NCI-H82 treated with DMSO at 0.1 percent for 48 hours (cell line): ENCODE measurements around the gene SVIP.

Source experiments
- DNase-seq: peaks from one replicate; lab custom pipeline; 2025; ENCODE audit not compliant: unreplicated experiment; lab: John Stamatoyannopoulos, UW

SVIP gene, protein sequence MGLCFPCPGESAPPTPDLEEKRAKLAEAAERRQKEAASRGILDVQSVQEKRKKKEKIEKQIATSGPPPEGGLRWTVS

DNA sequence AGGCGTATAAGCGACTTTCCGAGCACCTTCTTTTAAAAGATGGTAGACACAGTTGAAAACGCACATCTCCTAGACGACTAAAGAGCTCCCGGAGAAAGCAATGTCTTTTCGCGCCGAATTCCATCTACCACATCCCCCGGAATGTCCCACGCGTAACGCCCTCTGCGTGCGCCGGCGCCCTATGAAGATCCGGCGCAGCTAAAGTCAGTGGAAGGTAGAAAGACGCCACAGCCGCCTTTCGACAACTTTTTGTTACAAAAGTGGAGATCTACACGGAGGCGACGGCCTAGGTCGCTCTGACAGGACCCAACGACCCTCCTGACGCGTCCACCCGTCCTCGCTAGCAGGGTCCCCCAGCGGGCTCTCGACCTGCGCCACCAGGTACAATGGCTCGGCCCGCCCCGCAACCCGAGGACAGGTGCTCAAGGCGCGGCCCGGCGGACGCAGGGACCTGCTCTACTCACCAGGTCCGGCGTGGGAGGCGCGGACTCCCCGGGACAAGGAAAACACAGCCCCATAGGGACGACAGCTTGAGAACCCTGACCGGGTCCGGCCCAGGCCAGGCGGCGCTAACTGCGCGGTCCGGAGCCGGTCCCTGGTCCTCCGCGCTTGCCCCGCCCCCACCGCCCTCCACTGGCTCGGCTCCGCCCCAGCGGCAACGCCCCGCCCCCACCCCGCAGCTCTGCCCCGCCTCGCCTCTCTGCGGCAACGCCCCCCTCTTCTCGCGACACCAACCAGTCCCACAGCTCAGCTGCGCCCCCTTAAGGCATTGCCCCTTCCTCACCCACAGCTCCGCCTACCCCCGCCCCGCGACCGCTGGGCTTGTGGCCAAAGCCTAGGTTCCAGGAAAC lies at the start of gene SVIP:
SVIP (minus strand) TSS at position 571 of the 851 bp plus-strand sequence; CDS start at position 518, 53 bp downstream.
- DNase-seq = peak; percentile 70

DNA sequence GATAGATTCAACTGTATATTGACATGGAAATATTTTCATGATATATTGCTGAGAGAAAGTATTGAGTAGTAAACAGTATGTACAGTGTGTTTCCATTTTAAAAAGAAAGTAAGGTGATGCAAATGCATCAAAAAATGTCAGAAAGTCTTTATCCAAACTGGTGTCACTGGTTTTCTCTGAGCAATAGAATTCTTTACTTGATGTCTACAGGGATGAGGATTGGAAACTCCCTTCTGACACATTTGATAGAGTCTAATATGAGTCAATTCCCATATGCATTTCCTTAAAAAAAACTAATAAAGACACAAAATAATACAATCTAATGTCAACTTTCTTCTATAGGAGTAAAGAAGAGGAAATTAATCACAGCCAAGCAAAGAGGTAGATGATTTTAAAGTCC lies 49.0 kb upstream of the SVIP start:
- no peak for DNase-seq

DNA sequence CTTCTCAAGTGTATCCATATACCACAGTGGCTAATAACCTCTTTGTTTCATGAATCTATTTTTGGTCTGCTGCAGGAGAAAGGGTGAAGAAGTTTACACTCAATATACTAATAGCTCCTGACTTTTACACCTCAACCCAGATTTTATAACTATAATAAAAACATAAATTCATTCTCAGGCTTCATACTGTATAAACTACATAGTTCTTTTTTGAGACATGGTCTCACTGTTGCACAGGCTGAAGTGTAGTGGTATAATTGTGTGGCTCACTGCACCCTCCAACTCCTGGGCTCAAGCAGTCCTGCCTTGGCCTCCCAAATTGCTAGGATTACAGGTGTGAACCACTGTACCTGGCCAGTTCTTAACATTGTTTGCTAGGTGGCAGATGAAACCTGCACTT lies 48.4 kb upstream of the SVIP start:
- DNase-seq = no peak

DNA sequence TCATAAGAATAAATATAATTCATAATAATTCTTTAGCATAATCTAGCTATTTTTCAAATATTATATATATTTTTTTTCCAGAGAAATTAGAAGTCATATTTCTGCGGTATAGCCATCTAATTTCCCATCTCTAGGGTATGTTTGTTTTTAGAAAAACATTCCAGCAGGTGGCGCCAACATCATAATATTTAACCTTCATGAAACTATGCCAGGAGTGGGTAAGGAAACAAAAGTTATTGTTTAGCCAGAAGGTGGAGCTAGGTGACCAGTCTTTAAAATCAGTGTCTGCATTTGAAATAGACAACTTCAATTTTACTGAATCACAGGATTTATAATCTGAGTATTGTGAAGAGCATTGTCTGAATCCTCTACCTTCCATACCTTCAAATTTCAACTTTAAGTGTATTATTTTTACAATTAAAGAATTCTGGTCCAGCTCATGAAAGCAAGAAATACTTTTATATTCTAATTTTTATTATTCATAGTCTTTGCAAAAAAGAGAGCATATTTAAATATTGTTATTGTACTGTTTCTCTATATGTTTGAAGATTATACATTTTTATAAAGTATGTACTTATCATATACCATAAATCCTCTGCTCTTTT lies 46.4 kb upstream of the SVIP start:
- peak; percentile 59 for DNase-seq

DNA sequence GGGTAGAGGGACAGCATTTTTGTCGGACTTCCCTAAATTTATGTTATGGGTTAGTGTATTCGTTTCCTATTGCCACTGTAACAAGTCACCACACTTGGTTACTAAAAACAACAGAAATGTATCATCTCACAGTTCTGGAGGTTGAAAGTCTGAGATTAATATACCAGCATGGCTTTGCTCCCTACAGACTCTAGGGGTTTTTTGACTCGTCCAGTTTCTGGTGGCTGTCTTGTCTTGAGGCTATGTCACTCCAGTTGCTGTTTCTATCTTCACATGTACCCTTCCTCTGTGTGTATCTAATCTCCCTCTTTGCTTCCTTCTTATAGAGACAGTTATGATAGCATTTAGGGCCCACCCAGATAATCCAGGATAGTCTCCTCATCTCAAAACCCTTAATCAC lies 39.7 kb upstream of the SVIP start:
- DNase-seq = no peak

DNA sequence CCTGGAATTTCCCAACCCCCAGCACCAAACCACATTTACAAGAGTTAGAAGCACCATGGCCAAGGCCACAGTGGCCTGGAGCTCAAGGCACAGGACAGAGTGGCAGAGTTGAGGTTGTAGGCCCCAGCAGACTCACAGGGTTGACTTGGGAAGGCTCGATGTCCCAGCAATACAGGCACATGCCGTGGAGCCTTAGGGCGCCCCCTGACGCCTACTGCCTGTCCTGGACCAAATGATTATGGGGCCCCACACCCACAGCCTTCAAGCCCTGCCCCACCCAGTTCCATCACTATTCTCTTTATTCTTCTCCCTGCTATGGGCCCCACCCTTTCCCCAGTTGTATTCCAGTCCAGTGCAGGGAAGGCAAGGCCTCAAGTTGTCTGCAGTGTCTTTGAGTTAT lies 30.6 kb upstream of the SVIP start, which contains the start of gene CCDC179:
CCDC179 (minus strand) TSS at position 234 of the 400 bp plus-strand sequence; CDS start at position 181, 53 bp downstream.
- no peak for DNase-seq

DNA sequence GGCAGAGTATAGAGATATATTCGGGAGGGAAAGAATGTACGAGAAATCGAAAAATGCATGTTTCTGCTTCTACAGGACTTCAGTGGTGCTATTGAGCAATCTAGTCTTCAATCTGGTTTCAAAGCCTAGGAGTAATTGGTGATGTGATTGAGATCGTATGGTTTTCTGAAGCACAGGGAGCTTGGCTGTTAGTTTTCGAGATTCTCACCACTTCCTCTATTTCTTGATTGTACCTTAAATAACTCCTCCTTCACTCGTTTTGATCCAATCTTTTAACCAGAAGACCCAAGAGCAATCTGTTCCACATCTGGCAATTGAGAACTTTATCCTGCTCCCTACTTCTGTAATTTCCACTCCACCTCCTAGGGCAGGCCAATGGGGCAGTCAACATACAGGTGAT lies 30.2 kb upstream of the SVIP start:
- DNase-seq = no peak

DNA sequence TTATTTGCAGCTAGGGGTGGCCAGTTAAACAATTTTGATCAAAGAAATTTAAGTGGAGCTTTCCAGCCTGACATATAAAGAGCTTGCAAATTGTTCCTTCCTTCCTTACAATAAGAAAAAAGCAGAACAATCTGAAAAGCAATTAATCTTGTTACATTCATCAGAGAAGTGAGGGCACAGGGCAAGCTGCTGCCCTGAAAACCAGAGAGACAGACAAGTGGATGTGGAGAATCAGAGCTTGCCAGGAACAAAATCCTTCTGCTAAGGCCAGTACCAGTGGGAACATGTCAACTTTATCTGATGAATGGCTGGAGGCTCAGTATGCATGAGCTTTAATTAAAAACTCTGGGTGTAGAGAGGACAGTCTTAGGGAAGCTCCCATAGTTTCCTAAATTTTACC lies 21.9 kb upstream of the SVIP start:
- no peak for DNase-seq

DNA sequence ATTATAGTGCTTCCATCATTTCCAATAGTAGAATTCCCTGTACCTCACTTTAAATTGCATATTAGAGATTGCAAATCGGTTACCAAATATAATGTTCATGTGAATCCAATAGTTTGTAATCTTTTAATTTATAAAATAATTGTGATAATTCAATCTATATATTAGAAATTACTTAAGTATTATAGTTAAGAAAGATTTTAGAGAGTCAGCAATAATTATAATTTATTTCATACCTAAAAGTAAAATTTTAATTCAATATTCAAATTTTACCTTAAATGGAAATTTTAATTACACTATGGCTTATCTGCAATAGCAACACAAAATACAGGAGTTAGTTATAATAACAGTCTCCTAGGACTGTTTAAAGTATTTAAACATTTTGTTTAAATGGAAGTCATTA lies 17.1 kb upstream of the SVIP start:
- no peak for DNase-seq

DNA sequence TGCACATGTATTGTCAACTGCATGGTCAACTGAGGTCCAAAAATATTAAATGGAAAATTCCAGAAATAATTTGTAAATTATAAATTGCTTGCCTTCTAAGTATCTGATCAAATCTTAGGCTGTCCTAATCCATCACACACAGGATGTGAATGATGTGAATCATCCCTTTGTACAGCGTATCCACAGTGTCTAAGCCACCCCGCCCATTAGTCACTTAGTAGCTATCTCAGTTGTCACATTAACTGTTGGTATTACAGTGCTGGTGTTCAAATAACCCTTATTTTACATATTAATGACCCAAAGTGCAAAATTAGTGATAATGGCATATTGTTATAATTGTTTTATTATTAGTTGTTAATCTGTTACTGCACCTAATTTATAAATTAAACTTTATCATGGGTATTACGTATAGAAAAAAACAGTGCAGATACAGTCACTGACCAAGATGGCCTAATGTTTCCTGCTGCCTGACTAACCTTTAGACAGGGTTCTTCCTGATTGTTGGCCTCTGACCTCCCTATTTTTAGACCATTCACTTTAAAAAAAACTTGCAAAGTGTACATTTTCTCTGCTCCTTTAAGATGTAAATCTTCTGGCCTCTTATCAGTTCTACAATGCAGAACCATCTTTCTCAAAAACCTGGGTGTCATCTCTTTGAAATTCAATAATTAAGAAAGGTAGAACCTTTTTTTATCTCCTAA lies 2.9 kb upstream of the SVIP start:
- no peak for DNase-seq

DNA sequence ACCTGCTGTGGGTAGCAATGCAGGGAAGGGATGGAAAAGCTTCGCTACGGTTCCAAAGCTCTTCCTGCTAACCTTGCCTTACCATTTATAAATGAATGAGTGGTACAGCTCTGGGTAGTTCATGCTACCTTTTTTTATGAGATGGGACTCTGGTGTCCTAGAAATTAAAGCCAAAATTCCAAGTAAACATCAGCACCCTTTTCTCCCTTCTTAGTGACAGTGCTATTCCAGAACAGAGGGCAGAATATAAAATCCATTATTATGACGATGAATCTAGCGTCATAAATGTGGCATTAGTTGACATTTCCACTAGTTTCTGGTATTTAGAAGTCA lies 447 bp upstream of the SVIP start:
- no peak for DNase-seq

DNA sequence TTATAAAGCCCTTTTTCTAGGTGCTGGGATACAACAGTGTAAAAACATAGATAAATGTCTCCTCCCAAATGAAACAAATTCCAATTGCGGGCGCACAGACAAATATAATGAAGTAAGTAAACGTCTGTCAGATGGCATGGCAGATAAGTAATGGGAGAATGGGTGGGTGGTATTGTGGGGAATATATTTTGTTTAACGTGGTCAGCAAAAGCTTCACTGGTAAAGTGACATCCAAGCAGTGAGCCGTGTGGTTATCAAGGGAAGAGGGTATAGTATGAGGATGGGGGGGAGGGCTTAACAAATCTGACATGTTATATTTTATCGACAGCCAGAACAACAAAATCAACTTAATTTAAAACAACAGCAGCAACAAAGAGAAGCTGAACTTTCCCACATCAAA lies 1.2 kb downstream of the SVIP start:
- no peak for DNase-seq

DNA sequence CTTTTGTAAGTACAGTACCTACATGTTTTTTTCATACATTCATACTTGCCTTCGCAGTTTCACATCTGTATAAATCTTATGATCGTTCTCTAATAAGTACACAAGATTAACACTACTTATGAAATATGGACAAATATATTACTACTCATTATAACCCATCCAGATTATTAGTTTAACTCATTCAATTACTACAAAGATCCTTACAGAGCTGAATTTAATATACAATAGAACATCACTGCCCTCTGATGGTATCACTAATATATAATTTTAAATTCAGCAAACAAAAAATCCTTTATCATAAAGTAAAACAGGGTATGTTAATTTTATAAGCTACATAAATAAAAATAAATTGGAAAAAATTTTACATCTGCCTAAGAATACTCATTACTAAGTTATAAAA lies 7.4 kb downstream of the SVIP start:
- no peak for DNase-seq

DNA sequence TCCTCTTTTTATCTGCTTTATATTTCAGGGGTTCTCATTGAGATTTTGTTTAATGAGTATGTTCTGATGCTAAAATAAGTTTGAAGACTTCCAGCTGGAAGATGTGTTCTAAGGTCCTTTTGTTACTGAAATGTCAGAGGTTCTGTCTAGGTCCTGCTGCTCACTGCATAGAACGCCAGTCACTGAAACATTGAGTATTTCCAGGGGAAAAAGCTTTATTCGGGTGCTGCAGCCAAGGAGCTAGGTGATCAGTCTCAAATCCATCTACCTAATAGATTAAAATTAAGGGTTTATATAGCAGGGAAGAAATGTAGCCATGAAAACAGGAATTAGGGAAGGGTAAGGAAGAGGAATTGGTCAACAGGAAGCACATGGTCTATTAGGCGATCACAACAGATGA lies 19.7 kb downstream of the SVIP start:
- no peak for DNase-seq

DNA sequence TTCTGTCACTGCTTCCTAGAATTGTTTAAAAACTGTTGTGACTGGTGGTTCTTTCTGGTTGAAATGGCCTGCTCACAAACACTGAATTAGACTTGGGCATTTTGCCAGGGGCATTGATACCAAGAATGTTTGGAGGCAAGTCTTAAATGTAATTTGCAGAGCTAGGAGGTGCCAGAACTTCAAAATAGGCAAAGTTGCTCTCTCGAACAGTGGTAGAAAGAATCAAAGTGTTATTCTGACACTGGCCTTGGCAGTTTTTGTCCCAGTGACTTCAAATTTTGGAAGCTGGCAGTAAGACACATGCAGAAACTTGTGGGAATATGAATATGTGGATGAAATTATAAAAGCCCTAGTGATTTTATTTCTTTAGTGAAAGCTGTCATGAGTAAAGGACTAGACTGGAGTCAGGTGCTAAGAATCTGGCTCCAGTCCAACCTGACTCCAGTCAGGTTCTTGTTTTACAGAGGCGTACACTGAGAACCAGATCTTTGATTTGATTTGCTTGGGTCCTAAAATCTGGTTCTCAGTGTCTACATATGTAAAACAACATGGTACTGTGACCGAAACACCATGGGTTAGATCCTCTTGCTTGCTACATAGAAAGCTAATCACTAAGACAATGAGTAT lies 20.9 kb downstream of the SVIP start:
- no peak for DNase-seq

DNA sequence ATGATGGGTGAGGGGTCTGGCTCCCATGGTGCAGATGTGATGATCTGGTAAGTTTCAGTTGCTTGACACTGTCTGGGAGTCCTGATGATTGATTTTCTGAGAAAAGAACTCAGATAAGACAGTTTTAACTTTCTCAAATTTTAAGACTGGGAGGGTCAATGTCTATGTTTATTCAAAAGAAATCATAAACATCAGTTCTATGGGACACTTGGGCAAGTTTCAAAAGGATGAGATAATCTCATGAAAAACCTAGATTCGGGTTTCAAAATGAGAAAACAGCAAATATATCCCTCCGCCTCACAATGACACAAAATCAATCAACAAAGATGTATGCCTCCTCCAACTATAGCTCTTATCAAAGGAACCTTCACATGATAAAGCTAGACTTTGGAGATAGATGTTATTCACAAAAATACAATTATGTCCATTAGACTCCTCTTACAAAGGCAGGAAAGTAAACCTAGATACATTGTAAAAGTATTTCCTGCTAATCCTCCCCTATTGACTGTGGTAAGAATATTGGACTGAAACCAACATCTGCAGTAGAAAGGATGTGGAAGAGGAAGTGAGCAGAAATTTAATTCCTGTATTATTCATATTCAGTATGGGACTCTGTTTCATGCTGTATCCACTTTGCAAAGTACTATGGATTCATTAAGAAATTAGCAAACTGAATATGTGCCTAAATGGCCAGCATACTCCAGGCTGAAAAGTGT lies 21.6 kb downstream of the SVIP start:
- no peak for DNase-seq

DNA sequence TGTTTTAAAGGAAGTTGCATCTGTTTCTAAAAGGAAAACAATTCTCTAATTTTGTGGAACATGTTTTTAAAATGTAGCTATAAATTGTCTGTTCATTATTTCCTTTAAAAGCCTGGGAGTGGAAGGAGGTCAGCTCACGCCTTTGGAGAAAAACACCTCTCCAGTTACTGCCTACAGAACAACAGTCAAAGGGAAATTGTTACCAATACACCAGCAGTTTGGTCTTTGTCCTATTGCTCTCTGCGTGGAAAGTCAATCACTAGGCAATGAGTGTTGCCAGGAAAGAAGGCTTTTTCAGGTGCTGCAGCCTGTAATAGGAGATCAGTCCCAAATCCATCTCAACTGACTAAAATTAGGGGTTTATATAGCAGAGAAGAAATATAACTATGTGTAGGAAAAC lies 22.2 kb downstream of the SVIP start:
- no peak for DNase-seq

DNA sequence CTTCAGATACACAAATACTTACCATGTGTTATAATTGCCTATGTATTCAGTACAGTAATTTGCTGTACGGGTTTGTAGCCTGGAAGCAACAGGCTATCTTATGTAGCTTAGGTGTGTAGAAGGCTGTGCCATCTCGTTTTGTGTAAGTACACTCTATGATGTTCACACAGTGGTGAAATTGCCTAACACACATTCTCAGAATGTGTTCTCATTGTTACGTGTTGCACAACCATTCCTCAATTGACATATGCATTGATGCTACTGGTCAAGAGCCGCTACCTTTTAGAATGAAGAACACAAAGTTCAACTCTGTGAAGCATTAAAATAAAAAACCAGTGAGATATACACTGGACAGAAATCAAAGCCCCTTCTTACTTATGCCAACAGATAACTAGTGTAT lies 26.7 kb downstream of the SVIP start:
- DNase-seq = no peak

DNA sequence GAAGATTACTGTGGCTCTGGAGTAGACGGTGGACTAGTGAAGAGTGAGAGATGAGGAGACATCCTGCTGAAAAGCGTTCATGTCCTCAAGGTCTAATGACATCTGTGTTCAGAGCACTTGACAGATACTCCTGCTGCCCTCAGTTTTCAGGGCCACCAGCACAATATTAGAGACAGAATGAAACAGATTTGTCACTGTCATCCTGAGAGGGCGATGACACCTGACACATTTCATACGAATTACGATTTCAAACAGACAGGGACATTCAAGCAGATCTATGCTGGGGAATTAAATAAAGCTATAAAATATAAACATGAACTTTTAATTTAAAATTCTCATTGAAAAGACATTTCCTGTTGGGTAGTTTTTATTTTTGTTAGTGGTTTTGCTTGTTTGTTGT lies 29.1 kb downstream of the SVIP start:
- DNase-seq = no peak

DNA sequence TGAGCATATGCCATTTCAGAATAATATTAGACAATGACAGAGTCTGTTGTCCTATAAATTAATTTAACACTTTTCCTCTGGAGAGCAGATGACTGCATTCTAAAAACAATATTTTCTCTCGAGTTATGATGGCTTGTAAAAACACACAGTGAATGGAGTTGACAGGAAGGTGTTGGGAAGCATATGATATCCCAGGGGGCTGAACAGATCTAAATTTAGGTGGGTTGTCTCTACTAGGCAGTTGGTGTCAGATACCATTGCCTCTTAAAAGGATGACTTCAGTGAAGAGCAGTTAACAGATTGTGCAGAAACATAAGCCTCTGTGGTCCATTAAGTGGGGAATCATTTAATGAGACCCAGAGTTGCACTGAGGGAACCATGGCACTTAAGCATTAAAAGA lies 30.7 kb downstream of the SVIP start:
- DNase-seq = peak; percentile 65

DNA sequence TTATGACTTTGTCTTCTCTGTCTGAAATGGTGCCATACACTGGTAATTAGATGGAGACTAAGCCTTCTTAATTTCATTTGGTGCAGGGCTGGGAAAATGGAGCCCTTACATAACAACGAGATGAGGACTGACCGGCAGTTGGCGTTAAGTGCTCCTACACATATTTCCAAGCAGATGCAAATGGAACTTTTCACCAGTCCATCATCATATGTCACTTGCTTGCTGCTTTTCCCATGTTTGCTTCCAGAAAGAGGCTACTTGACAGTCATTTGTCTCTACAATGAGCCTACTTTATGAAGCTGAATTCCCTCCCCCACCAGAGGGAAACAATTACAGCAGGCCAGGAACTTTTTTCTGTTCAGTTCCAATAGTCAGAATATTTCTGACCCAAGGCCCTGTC lies 32.6 kb downstream of the SVIP start:
- no peak for DNase-seq
